HG02763 (cell line): Measurements from ENCODE around the gene PAPPA.

Source experiments
- ATAC-seq: cut with Tn5 transposase; IDR thresholded peaks from one replicate; pipeline ENCODE4 v1.9.1; 2021; ENCODE audit warnings: mild to moderate bottlenecking, moderate library complexity; ENCODE audit not compliant: unreplicated experiment

PAPPA gene

DNA sequence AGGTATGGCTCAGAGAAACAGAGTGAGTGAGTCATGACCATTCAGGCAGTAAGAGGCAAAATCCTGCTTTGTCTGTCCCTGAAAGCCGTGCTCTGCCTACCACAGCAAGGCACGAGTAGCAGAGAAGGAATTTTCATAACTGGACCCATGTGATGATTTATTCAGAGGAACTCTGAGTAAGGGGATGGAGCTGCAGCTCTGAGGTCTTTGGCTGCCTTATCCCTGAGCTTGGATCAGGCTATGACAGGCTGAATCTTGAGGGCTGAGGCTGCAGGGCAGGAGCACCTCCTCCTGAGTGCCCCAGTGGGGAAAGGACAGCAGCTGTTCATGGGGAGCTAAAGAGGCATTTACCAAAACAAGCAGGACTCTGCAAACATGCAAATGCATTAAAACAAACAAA lies 183.4 kb downstream of the PAPPA start:
- ATAC-seq, result no peak

DNA sequence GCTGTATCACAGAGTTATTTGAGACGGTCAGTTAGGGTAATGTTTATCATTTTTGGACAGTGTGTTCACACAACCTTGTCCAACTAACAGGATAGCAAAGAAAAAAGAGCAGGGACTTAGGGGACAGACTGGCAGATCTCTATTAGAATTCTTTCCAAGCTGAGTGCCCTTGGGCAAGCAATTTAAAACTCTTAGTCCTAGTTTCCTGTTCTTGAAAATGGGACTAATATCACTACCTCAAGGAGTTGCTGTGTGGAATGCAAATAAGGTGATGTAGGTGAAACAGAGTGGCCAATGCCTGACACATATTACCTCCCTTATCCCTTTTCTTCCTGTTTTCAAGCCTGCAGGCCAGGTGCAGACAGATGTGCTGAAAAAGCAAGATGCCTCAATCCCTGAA lies 186.7 kb downstream of the PAPPA start:
- no peak for ATAC-seq

DNA sequence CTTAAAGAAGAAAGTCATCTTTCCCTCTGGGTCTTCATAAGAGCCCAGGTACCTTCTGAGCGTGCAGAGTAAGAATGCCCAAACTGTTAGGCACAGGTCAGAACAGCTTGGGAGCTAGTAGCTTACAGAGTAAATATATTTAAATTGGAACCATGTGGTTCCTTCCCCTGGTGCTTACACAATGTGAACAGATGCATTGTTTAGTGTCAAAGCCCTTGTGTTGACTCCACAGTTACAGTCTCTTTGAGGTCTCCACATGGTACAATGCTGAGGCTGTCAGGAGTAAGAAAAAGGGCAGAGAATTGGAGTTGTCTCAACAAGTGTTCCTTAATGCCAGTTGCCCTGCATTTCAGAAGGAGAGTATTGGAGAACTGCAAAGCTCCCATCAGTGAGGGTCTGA lies 188.5 kb downstream of the PAPPA start:
- no peak for ATAC-seq

DNA sequence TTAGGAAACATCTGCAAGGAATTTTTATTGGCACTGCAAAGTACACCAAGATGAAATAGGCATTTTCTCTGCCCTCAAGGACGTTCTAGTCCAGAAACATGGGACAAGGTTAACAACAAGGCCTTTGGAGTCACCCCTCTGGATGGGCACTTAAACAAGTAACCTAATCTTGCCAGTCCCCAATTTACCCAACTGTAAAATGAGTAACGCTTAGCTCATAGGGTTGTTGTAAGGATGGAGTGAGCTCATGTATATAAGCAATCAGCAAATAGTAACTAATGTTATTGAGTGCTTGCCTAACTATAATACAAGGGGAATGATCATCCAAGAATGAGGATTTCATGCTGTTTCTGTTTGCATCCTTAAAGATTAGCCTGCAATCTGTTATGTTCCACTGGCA lies 189.3 kb downstream of the PAPPA start:
- no peak for ATAC-seq

DNA sequence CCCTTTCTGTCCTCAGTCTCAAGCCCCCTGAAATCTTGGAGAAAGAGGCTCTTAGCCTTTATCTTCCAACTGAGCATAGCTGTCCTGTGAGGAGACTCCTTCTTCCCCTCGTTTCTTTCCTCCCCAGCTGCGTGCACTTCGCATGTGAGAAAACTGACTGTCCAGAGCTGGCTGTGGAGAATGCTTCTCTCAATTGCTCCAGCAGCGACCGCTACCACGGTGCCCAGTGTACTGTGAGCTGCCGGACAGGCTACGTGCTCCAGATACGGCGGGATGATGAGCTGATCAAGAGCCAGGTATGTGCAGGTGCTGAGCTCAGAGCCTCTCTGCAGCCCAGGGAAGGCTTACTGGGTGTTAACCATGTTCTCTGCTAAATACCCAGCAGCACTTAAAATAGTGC lies 190.8 kb downstream of the PAPPA start:
- ATAC-seq, result no peak

DNA sequence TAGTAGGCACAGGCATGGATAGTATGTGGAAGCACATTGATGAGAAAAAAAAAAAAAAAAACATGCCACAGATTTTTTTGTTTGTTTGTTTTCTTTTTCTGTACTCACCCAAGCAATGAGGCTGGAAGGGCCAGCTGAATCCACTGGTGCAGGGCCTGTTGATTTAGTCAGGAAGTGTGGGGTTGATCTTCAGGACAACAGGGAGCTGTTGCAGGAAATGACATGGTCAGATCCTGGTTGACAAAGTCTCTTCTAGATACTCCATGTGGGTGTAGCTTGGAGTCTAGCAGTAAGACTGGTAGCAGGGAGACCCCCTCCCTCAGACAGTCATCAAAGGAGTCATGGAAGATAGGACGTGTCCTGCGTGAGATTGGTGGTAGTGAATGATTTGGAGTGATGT lies 191.8 kb downstream of the PAPPA start:
- no peak for ATAC-seq

DNA sequence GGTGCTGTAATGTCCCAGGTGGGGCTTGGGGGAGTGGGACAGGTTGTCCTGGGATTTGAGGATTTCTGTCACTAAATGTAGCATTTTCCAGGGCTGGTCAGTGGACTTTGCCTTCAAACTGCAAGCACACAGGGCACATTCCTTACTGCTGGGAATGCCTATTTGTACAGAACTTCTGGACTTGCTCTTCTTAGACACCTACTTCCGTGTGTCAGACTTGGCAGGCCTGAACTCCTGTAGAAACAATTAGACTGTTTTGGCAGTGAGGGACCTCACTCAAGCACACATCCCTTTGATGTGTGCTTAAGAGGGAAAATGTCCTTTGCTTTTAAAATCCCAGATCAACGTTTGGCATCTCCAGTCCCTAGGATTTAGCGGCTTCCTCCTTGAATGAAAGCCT lies 192.2 kb downstream of the PAPPA start:
- ATAC-seq, result no peak

DNA sequence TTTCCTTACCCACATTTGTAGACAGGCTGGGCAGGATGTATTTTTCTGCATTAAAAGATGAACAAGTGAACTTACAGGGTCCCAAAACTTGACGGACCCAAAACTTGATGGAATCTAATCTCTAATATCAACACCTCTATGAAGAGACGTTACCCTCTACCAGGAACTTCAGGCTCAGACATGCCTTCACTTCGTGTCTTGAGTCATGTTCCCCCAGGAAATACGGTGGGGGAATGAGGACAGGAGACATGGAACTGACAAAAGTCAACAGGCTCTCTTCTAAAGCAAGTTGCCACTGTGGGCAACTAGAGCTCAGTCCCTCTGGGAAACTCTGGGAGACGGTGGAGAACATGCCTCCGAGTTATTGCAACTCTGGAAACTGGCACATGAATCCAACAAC lies 196.1 kb downstream of the PAPPA start:
- ATAC-seq, result no peak

DNA sequence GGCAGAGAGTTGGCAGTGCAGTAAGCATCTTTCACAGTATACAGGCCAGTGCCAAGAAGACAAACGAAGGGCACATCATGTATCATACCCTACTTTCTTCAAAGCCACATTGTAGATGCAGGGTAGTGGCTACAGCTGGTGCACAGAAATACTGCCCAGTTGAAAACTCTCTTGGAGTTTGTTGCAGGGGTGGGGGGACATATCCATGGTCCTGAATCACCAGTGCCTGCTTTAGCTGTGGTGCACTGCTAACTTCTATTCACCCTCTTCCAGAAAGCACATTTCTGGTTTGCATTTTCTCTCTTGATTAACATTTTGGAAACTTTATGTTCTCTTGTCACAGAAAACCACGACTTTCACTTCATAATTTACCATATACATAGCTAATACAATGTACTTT lies 196.6 kb downstream of the PAPPA start:
- ATAC-seq, result no peak

DNA sequence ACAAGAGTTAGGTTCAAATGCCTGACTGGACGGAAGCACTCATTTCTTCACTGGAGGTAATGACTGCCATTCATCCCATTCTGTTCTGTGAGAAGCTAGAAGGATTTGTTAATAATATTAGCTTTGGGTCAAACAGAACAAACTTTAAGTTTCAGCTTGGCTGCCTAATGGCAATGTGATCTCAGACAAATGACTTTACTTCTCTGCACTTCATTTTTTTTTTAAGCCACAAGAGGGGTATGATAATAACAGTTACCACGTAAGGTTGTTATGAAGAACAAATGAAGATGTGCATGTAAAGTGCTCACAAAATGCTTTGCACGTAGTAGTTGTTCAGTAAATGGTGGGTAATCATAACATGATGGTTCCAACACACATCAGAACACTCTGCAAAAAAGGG lies 199.4 kb downstream of the PAPPA start:
- ATAC-seq, result no peak

DNA sequence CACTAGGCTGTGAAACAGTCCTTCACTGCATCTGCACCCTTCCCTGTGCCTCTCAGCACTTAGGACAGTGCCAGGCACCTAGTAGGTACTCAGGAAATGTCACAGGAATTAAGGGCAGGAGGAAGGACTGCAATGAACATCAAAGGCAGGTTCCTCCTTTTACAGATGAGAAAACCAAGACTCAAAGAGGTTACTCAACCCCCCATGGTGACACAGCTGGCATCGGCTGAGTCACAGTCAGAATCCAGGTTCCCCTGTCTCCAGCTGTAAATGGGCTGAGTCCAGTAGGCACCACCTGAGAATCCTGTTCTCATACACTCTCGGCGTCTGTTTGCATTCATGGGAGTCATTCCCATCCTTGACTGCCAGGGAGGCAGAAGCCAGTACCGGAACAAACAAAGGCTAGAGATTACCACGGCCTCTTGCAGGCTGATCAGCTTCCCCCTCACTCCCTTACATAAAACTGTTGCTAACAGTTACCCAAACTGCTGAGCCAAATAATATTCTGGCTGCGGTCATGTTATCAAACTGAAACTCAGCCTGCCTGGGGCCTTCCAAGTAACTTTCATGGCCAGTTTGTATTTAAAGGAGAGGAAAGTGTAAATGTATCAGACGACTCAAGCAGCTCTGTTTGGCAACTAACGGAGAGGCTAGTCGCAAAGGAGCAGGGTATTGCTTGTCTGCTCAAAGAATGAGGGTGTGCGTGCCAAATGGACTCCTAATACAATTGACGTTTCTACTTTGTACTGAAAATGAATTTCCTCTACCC lies 201.7 kb downstream of the PAPPA start:
- no peak for ATAC-seq

DNA sequence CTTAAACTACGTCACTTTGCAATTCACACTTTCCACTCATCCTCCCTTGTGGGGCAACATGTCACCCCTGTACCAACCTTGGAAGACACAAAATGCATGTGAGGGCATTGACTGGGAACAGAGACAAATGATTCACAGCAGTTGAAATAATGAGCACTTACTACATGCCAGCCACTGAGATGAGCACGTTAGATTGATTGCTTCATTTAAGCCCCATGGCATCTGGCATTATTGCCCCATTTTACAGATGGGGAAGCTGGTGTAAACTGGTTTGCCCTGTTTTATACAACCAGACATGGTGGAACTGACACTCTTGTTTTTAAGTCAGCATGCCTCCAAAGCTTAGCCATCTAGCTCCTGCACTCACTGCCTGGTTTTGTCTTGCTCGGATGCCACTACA lies 204.7 kb downstream of the PAPPA start:
- ATAC-seq, result no peak

DNA sequence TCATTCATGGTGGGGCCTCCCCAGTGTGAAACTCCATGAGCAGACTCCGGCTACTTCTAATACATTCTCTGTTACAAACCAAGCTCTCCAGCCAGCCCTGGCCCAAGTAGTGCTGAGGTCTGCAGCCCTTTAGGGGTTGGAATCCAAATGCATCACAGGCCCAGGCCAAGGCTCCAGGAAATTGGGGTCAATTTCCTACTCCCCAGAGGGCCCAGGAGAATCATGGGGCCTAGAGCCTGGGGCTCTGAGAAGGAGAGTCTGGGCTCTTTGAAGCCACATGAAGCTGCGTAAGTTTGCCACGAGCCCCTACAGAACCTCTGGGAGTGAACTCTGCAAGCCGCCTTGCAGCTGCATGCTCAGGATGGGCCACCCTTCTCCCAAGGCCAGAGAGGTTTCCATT lies 206.4 kb downstream of the PAPPA start:
- ATAC-seq, result no peak

DNA sequence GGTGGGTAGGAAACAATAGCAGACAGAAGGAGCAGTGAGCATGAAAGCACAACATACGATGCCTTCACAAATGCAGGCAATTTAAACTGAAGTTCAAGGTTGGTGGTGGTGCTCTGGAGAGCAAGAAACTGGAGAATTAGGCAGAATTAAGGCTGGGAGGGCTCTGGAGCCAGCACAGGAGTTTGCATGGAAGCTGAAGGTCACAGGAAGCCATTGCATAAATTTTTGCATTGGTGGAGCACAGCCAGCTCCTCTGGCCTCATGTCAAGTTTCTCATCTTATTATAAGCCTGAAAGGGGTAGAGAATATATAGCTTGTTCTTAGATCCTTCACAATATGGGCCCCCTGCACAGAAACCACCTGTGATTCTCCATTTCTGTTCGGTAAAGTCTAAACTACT lies 207.4 kb downstream of the PAPPA start:
- ATAC-seq, result no peak

DNA sequence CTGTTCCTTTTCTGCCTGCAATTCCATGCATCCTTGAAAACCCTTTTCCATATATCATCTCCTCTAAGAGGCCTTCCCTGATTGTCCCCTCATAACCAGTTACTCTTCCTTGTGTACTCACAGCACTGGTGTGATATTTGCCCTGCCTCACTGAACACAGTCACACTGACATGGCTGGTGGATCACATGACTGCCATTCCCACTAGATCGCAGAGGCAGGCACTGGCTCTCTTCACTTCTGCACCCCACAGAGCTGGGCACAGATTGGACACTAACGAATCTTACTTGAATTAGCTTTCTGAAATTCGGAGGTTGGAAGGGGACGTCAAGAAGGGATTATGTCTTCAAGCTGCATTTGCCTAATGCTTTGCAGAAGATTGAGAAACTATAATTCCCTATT lies 208.0 kb downstream of the PAPPA start:
- ATAC-seq, result no peak

DNA sequence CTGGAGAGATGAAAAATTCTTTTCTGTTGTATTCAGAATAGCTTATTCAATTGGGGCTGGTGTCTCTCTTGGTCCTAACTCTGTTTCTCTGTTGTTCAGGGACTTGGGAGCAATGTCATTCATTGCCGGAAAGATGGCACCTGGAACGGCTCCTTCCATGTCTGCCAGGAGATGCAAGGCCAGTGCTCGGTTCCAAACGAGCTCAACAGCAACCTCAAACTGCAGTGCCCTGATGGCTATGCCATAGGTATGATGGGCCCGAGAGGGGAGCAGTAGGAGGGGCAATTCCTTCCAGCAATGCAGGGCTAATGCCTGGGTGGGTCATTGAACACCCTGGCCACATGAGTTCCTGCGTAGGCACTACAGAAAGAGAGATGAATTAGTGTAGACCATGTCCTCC lies 208.9 kb downstream of the PAPPA start:
- no peak for ATAC-seq

DNA sequence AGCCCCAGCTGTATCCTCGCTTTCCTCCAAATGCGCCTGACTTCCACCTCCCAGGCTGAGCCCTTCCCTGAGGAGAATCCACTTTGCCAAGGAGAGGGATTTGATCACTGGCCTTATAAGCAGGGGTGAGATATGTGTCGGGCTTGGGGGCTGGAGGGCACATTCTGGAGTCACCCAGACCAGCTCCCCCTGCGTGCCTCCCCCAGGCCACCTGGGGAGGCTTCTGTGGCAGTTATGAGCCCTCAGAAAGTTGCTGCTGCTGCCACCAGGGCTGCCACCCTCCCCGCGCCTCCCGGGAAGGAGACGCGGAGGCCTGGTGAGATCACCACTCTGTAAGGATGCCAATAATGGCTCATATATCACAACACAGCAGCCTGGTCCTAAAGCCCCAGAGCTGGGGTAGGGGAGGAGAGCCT lies 211.5 kb downstream of the PAPPA start:
- ATAC-seq, result no peak

DNA sequence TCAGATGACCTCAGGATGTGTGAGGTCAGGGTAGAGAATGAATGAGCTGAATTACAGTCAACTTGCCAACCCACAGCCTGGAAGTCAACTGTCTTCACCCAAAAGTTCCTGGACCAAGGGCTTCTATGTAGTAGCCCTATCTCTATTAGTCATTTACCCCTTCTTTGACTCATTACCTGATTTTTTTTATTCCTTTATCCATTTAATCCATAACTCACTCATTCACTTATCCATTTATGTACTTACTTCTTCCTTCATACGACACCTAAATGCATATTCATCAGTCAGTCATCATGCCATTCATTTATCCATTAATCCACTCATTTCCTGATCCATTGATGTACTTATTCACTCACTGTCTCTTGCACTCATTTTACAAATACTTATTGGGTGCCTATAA lies 212.7 kb downstream of the PAPPA start:
- ATAC-seq, result no peak

DNA sequence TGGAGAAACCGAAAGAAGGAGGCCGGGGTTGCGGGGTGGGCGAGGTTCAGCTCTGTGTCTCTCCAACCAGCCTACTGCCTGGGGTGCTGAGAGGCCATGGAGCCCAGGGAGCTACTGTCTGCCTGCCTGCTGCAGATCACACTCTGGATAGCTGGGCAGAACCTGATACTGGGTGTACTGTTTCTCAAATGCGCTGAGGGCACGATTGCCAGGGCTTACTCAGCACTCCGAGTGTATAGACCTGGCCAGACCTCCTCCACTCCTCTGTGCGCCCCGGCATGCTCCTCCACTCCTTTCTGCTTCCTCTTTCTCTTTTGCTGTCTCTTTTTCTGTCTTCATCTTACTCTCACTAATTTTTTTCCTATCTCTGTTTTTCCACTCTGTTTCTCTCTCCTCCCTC lies 215.1 kb downstream of the PAPPA start:
- no peak for ATAC-seq

DNA sequence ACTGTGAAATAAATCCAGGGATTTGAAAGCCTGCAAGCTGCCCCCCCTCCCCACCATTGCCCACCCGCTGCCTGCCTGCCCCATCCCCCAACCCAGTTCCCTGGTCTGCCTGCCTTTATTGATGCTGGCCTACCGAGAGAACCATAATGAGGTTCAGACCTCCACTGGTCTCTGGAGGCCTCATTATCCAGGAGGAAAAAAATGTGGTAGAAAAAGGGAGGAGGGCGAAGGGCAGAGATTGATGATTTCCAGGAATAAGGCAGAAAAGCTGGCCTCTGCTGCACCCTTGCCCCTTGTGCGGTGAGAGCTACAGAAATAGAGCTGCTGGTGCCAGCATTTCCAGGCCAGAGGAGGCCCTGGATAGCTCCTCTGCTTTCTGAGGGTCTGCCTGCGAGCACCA lies 216.1 kb downstream of the PAPPA start:
- no peak for ATAC-seq

DNA sequence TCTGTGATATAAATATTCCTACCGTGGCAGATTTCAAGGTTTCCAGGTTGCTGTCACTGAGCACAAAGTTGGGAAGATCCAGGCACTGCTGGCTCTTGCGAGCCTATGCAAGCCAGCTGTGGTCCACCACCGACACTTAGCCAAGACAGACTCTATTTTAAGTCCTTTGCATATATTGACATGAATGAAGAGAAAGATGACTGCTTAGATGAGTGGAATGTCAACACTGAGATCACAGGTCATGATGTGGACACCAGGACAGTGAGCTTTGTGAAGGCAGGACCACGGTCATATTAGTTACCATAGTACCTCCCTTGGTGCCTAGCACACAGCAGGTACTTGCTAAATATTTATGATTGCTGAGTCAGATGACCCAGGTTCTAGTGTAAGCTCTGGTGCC lies 217.0 kb downstream of the PAPPA start:
- no peak for ATAC-seq

DNA sequence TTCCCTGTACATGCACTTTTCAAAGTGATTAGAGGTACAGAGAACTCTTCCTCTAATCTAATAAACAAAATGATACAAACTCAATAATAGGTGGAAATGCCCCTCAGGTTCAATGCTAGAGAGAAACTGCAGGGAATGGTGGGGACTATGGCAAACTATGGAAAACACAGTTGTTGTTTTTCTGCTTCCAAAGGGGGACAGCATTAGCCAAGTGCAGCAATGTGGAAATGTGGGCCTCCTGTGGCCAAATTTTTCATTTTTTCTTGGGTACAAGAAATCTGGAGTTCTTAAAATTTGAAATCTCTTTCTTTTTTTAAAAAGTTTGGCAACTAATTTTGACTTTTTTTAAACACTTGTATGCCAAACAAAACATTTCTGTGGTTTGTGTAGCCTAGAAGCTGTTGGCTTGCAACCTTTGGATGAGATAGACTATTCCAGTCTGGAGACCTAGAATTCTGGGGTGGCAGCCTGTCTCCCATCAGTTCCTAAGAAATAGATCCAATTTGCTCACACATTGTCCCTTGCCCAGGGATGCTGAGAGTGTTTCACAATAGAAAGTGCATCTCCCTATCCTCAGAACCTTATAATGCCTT lies 218.6 kb downstream of the PAPPA start:
- no peak for ATAC-seq

DNA sequence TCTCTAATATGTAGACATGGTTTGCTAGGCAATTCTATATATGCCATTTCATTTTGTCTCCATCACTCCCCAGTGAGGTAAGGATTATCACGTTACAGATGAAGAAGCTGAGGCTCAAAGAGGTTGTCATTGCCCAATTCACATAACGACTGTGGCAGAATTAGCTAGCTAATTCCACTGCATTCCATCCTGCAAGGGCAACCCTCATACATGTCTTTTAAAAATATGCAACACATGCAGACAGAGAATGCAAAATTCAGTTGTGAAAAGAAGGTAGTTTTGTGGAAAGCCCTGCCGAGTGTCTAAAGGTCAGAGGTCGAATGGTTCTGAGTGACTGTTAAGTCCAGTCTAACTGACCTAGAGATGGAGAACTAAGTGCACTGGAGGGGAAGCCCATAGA lies 219.2 kb downstream of the PAPPA start:
- ATAC-seq, result no peak
